Neutrophil (primary cell): Measurements from ENCODE around the gene PDILT.

Source experiments
- H3K27ac ChIP-seq: fragments of 200-600 bp; sonication (generic); 2 replicates; pipeline ENCODE4 v1.5.1; 2016; ENCODE audit warnings: mild to moderate bottlenecking, moderate library complexity
- H3K27me3 ChIP-seq: fragments of 200-600 bp; sonication (generic); 2 replicates; pipeline ENCODE4 v1.6.0; 2016; ENCODE audit warnings: mild to moderate bottlenecking
- H3K36me3 ChIP-seq: fragments of 200-600 bp; sonication (generic); 2 replicates; pipeline ENCODE4 v1.5.1; 2017
- H3K4me1 ChIP-seq, 2 experiments: fragments of 200-600 bp in 1 of 2; sonication (generic) in 1 of 2; 1 replicate in 1 of 2; 2 replicates in 1 of 2; pipeline versions ENCODE4 v1.5.1 to v1.6.1; 2013 to 2016; ENCODE audit warnings: low read depth in 1 of 2, low read length in 1 of 2, mild to moderate bottlenecking in 1 of 2, moderate library complexity in 1 of 2; ENCODE audit not compliant: control insufficient read depth in 1 of 2, insufficient read depth in 1 of 2
- H3K4me3 ChIP-seq, 2 experiments: fragments of 200-600 bp in 1 of 2; sonication (generic) in 1 of 2; 1 replicate in 1 of 2; 2 replicates in 1 of 2; pipeline ENCODE4 v1.5.1; 2013 to 2016; ENCODE audit warnings: low read depth in 1 of 2, low read length in 1 of 2, mild to moderate bottlenecking in 1 of 2, moderate library complexity in 1 of 2
- H3K9me3 ChIP-seq: fragments of 200-600 bp; sonication (generic); 2 replicates; pipeline ENCODE4 v1.5.1; 2016
- CTCF ChIP-seq: fragments of 200-600 bp; sonication (generic); IDR thresholded peaks from 2 replicates; pipeline ENCODE4 v1.5.1; 2016; ENCODE audit warnings: antibody characterized with exemption

PDILT gene

GRCh38 chr16:20401066-20401465, 3.5 kb downstream of the PDILT start:
- H3K27me3 ChIP-seq = no peaks in the 10 kb centered on the region
- H3K36me3 ChIP-seq = no peaks in the 10 kb centered on the region
- H3K4me3 ChIP-seq = no peak overlapping the region
- H3K9me3 ChIP-seq = no peaks in the 10 kb centered on the region
- TF ChIP-seq CTCF = no peak
- H3K27ac ChIP-seq = no peak overlapping the region
- H3K4me1 ChIP-seq = no peaks in the 10 kb centered on the region

- Histone ChIP-seq H3K4me3 (no peak overlapping the region), H3K27ac (no peak overlapping the region), H3K4me1 (no peaks in the 10 kb centered on the region), H3K36me3 (no peaks in the 10 kb centered on the region), H3K9me3 (no peaks in the 10 kb centered on the region), H3K27me3 (no peaks in the 10 kb centered on the region)
- TF ChIP-seq CTCF = no peak
These were observed 5.4 kb downstream of the PDILT start for GRCh38 chr16:20399185-20399584.

GRCh38 chr16:20398603-20399002, 5.9 kb downstream of the PDILT start:
- no peak for TF ChIP-seq CTCF
- H3K27ac ChIP-seq = no peak overlapping the region
- no peak overlapping the region for H3K4me3 ChIP-seq
- no peaks in the 10 kb centered on the region for H3K27me3 ChIP-seq
- H3K9me3 ChIP-seq = no peaks in the 10 kb centered on the region
- H3K4me1 ChIP-seq = no peaks in the 10 kb centered on the region
- no peaks in the 10 kb centered on the region for H3K36me3 ChIP-seq

- Histone ChIP-seq H3K36me3 (no peaks in the 10 kb centered on the region), H3K27me3 (no peaks in the 10 kb centered on the region), H3K9me3 (no peaks in the 10 kb centered on the region), H3K27ac (no peak overlapping the region), H3K4me1 (no peaks in the 10 kb centered on the region), H3K4me3 (no peak overlapping the region)
- TF ChIP-seq CTCF = no peak
These were observed 7.0 kb downstream of the PDILT start for GRCh38 chr16:20397468-20398074.

- H3K4me3 ChIP-seq = no peak overlapping the region
- no peak overlapping the region for H3K27ac ChIP-seq
- no peaks in the 10 kb centered on the region for H3K9me3 ChIP-seq
- H3K36me3 ChIP-seq = no peaks in the 10 kb centered on the region
- no peak for TF ChIP-seq CTCF
- H3K27me3 ChIP-seq = no peaks in the 10 kb centered on the region
- no peaks in the 10 kb centered on the region for H3K4me1 ChIP-seq
These were observed 7.6 kb downstream of the PDILT start for GRCh38 chr16:20396846-20397467.
